HG02970 (cell line): Measurements from ENCODE around the gene SLAIN2.

ENCODE experiments used
- ATAC-seq: cut with Tn5 transposase; IDR thresholded peaks from one replicate; pipeline ENCODE4 v1.9.1; 2021; ENCODE audit warnings: mild to moderate bottlenecking, moderate library complexity, moderate number of reproducible peaks; ENCODE audit not compliant: unreplicated experiment, low FRiP score

The SLAIN2 gene

DNA sequence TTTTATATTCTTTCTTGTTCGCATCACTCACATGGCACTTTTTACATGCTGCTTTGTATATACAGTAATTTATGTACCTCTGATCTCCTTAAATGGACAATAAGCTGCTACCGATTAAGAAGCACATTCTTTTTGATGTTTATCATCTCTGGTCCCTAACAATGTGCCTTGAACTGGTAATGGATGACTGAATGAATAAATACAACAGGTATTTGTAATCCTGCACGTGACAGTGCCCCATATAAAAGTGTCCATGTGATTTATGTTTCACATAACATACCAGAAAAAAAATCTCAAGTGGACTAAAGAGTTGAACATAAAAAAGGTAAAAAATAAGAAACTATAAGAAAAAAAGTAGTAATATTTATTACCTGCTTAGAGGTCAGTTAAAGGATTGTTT, 7.7 kb upstream of the SLAIN2 start:
- ATAC-seq = no peak

DNA sequence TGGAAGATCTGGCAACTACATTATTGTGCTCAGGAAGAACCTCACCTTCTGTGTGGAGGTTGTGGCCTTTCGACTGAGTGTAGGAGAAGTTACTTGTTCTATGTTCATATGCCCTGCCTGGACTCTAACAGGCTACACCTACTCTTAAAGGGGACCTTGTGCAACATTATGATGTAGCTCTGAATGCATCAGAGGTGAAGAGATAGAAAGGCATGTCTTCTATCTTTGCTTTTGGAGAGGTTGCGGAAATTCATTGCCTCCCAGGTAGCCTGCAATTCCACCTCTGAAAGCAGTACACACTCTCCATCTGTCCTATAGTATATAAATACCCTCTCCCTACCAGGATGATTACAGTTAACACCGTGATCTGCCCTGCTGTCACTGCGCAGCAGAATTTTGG, 7.1 kb upstream of the SLAIN2 start:
- ATAC-seq = no peak

DNA sequence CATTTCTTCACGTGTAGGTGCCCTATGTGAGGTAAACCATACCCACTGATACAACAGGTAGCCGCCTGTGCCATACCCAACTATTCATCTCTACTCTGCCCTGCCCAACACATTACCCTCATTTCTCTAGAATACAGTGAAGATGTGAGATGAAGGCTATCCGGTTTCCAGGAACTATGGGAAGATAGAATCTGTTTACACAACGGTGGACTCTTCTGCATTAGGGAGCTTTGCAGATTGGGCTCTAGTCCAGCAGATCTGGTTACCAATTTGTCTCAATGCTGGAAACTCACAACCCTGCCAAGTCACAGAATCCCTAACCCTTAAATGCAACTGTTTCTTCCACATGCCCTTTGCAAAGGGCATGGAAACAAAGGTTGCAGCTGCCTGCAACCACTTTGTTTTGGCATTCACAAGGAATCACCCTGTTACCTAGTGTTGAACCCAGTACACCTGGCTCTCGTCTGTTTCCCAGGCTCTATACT, 6.4 kb upstream of the SLAIN2 start:
- no peak for ATAC-seq

DNA sequence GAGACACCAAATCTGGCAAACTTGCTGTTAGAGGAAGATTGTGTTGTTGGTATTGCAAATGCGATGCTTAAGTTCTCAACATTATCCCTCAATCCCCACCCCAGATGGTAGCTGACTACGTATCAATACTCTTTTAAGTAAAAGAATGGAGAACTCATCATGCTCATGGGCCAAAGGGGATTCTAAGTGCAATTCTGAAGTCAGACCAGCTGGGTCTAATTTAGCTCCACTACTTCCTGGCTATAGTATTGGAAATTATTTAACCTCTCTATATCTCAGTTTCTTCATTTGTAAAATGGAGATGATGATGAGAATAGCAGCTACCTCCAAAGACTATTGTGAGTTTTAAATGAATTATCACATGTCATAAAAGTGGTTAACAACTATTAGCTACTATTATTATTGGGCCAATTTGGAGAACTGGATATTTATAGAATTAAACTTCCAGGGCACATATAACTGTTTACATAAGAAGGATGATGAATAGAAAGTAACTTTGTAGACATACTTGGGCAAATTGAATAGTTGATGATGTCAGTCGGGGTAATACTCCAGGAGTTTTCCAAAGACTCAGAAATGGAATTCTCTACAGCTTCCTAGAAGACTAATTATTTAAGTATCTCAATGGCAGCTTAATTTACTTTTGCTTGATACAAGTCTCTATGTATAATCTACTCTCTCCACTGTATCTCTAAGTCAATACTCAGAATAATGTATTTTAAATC, 5.0 kb upstream of the SLAIN2 start:
- no peak for ATAC-seq

DNA sequence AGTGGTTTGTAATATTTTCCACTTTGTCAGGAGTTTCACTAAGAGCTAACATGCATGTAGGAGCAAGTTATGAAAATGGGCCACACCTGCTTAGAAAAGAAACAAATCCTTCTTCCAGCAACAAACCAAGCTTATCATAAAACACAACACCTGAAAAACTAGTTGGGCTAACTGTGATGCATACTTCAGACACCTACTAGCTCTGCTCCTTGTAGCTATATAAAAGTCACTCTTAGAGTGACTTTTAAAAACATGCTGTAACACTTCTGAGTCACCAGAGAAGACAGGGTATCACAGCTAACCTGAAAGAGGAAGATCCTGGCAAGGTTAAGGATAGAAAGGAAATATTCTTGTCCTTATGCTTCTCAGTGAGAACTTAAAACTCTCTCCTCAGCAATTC, 3.6 kb upstream of the SLAIN2 start:
- no peak for ATAC-seq

DNA sequence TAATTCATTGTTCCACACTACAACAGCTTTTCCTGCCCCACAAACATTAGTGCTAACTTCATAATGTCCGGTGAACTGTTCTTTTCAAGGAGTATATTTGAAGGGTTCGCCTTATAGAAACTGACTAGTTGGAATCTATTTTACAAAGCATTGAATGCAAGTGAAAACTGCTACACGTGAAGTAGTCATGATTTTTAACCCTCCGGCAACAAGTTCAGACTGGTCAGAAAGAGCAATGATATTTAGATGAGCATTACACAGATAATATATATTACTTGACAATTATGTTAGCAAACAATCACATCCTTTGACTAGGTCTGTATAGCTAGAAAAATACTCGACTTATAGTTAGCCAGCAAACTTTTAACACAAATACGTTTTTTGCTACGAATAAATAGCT, 1.7 kb upstream of the SLAIN2 start:
- ATAC-seq = no peak

DNA sequence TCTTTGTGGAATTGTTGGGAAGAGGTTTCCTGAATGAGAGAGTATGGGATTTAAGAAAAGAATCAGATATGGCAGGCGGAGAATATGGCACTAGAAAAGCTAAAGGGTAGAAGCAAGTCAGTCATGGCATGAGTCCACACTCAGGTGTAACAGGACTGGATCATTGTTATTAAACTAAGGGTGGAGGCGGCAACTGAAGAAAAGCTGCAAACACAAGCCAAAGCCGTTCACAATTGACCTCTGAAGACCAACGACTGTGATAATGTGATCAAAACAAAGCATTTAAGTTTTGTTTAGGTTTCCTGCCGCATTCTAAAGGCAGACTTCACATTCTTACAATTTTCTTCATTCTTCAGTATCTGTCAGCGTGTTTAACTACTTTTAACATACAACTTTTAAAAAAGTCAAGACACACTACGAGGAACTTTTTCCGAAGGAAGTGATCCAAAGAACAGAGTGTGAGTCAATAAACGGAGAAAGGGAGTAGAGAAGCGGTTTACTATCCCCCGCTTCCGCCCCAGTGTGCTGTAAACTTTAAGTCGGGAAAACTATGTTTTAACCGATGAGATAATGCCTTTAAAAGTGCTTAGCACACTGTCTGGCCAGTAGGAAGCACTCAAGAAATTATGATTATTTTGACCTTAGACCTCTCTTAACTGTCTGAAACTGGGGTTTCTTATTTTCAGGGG, 909 bp upstream of the SLAIN2 start:
- ATAC-seq = no peak

DNA sequence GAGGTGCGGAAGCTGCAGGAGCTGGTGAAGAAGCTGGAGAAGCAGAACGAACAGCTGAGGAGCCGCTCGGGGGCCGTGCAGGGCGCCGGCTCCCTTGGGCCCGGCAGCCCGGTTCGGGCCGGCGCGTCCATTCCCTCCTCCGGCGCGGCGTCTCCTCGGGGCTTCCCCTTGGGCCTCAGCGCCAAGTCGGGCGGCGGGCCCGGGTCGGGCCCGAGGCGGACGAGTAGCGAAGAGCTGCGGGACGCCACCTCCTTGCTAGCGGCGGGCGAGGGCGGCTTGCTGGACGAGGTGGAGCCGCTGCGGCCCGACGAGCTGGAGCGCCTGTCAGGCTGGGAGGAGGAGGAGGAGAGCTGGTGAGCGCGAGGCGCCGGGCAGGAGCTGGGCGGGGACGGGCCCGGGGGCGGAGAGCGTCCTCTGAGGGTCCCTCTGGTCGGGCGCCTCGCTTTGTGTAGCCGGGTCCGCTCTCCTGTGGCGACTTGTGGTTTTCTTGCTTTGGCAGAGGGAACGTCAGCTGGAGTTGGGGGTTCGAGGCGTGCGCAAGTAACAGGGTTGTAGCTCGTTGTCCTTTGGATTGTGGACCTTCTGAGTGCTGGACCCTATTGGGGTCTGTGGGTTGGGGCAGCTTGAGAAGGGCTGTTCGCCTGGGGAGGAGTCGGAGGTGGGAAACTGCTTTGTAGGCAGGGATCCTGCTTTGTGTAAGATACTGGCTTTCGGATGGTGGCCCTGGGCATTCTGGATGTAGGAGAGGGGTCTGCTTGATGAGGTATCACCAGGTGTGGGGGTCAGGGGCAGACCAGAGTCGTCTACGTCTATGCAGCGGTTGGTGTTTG, 662 bp downstream of the SLAIN2 start:
- peak; percentile 26 for ATAC-seq

DNA sequence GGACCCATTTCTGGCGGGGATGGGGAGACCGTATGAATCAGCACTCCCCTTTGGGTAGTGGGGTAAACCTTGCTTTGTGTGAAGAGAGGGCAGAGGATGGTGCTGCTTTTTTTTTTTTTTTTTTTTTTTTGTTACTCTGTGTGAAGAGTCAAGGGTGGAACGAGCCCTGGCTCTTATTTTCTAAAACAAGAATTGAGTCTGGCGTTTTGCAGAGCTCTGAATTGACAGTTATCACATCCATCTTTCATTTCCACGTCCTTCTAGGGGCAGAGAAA, 1.2 kb downstream of the SLAIN2 start:
- ATAC-seq = no peak

DNA sequence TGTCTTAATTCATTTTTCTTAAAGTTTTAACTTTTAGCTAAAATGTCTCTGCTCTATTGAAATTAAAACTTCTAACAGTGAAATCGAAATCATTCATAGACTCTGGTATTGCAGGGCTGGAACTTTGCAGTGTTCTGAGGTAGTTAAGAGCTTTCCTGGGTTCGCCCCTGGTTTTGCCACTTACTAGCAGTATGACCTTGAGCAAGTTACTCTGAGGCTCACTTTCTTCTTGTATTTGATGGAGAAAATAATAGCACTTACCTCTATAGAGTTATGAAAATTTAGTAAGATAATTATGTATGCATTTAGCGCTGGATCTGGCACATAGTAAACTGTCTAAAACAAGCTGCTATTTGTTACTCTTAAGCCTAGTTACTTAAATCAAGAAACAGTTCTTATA, 1.7 kb downstream of the SLAIN2 start:
- ATAC-seq = no peak

DNA sequence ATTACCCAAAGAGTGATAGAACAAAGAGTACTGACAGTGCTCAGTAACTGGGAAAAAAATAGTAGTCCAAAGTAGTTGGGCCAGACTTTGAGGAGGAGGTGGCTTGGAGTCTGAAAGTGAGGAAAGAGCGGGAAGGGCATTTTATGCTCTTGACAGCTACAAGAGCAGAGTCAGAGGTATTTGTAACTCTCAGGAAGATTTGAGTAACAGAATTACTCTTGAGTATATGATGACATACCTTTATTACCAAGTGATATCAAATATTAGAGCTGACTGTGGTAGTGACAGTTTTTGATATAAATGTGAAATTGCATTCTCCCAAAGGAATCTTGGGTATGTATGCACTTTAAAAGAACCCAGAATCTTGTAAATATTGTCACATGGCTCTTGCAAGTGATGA, 2.2 kb downstream of the SLAIN2 start:
- ATAC-seq = no peak

DNA sequence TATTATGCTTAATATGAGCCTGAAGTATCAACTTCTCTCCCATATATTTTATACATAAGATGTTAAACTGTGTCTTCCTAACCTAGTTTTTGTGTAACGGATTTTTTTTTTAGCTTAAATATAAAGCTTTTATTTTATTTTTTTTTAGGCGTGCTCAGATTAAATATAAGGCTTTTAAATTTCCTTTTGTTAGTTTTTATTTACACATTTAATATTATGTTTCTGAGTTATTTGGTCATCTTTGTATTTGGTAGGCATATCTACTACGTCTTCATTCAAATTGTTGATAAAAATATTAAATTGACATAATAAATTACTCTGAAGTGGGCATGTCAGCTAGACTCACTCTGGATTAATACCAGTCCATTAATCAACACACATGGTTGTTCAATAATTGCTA, 4.2 kb downstream of the SLAIN2 start:
- no peak for ATAC-seq

DNA sequence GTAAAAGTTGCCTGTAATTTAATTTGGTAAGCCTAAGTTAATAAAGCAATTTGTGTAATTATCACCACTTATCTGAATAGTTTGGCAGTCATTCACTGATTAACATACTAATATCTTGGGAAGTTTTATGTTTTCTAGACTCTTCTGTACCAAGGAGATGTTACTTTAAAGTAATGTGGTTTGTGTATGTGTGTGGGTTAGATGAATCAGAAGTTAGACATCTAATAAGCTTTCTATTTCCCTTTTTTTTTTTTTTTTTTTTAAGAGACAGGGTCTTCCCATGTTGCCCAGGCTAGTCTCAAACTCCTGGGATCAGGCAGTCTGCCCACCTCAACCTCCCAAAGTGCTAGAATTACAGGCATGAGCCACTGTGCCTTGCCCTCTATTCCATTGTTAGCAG, 5.3 kb downstream of the SLAIN2 start:
- ATAC-seq = no peak

DNA sequence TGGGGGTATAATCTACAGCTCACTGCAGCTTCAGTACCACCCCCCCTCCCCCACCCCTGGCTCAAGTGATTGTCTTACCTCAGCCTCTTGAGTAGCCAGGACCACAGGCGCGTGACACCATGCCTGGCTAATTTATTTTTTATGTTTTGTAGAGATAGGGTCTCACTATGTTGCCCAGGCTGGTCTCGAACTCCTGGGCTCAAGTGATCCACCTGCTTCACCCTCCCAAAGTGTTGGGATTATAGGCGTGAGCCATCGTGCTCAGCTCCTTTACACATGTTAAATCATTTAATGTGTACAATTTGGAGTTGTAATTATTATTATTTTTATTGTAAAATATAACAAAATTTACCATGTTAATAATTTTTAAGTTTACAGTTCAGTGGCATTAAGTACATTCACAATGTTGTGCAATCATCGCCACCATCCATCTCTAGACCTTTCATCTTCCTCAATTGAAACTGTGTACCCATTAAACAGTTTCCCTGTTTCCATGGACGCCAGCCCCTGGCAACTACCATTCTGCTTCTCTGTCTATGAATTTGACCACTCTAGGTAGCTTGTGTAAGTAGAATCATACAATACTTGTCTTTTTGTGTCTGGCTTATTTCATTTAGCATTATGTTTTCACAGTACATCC, 6.1 kb downstream of the SLAIN2 start:
- no peak for ATAC-seq

DNA sequence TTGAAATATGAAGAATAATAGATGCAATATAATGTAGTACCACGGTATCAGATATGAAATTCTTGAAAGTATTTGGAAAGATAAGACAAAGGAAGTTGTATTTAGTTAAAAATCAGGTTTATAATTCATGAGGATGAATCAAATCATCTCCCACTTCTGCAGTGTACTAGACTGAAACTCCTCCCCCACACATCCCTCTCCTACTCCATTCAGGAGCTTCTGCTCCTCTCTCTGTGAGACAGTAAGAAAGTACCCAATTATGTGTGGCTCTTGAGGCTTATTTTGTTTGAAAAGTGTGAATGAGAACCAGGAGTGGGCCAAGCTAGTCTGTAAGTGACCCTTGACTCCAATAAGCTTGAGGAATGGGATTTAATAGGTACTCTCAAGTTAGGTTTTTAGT, 9.5 kb downstream of the SLAIN2 start:
- ATAC-seq = no peak

DNA sequence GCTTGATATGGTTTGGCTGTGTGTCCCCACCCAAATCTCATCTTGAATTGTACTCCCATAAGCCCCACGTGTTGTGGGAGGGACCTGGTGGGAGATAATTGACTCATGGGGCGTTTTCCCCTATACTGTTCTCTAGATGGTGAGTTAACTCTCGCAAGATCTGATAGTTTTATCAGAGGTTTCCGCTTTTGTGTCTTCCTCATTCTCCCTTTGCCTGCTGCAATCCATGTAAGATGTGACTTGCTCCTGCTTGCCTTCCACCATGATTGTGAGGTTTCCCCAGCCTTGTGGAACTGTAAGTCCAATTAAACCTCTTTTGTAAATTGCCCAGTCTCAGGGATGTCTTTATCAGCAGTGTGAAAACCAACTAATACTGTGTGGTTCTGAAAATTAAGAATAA, 11.5 kb downstream of the SLAIN2 start:
- ATAC-seq = no peak

DNA sequence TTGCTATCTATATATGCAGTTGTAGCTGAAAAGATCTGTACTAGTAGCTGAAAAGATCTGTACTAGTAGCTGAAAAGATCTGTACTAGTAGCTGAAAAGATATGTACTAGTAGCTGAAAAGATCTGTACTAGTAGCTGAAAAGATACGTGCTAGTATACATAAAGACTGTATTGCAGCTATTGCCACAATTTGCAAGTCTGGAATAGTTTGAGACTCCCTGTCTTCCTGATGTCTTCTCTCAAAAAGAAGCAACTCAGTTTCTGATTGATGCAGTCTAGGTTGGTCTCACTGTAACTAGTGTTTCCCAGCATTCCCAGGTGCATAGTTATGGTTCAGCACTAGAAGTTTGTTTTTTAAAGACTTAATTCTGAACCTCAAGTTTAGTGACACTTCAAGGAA, 15.0 kb downstream of the SLAIN2 start:
- ATAC-seq = no peak

DNA sequence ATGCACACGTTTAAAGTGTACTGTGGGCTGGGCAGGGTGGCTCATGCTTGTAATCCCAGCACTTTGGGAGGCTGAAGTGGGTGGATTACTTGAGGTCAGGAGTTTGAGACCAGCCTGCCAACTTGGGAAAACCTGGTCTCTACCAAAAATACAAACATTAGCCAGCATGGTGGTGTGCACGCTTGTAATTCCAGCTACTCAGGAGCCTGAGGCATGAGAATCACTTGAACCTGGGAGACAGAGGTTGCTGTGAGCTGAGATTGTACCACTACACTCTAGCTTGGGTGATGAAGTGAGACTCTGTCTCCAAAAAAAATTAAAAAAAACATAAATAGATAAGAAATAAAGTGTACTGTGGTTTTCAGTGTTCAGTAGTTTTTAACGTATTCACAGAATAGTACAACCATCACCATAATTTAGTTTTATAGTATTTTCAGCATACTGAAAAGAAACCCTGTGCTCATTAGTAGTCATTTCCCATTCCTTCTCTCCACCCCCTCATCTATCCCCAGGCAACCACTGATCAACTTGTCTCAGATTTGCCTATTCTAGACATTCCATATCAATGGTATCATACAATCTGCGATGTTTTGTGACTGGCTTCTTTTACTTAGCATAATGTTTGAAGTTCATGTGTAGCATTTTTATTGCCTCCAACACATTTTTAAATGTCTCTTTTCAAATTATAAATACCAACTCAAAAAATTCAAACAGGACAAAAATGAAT, 19.1 kb downstream of the SLAIN2 start:
- ATAC-seq = no peak

DNA sequence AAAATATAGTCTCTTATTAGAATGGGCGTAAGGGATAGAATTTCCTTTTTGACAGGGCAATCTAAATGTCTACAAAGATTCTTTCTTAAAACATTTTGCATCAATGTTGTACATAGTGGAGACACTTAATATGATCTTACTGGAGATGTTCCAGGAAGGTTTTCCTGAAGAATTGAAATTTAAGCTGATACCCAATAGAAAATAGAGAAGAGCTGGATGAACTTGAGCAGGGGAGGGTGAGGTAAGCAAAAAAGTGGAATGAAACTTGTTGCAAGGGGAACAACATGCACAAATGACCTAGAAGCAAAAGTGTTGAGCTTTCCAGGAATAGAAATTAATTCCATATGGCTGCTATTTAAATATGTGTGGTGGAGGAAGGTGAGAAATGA, 19.7 kb downstream of the SLAIN2 start:
- no peak for ATAC-seq

DNA sequence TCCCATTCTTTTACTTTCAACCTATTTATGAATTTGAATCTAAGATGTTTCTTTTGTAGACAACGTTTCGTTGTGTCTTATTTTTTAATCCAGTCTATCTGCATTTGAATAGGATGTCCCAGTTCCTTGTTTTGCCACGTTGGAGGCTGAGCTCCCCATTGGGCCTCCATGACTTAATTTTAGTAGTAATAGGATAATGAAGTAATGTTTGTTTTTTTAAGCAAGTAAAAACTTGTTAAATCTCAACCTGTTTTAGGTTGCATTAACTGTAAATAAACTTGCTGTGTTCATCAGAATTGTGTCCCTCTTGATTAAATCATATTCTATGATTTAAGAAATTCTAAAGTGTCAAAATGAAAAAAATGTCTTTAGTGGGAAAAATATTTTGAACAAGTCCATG, 25.3 kb downstream of the SLAIN2 start:
- ATAC-seq = no peak

DNA sequence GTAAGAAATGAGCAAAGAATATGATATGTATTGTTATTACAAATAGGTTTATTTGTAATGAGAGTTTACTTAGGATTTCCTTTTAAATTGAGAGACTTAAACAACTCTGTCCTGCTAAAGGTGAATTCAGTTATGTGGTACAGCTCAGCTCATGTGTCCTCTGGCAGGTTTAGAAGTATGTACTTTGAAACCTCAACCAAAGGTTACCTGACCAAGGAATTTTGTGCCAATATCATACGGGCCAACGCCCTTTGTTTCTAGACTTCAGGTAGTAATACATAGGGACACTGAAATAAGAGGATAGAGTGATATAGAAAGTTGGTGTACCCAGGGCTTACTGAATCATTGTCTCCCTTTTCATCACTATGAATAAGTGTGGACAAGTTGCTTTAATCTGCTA, 25.7 kb downstream of the SLAIN2 start:
- no peak for ATAC-seq
